ENCODE results near the gene INO80D.
"Not testable (repeated sequence)": the region's sequence is repeated elsewhere in the genome, so short reads cannot be mapped to it uniquely, and the experiment has no call there.

INO80D gene

DNA sequence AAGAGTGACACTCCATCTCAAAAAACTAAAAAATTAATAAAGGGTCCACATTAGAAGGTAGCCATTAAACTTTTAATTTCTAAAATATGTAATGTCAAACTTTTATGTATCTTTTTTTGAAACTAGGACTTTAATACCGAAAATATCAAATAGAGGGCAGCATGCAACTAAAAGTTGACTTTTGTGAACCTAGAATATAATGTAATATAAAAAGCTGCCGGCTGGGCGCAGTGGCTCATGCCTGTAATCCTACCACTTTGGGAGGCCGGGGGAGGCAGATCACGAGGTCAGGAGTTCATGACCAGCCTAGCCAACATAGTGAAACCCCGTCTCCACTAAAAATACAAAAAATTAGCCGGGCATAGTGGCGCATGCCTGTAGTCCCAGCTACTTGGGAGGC lies 62.8 kb downstream of the INO80D start:
- Mint-ChIP-seq H3K4me1 (no peaks in the 10 kb centered on the region), H3K36me3 (peaks cover 19% of the 10 kb centered on the region), H3K4me3 (no peak overlapping the region), H3K27me3 (no peaks in the 10 kb centered on the region), H3K9me3 (no peaks in the 10 kb centered on the region), H3K27ac (no peak overlapping the region)
- CTCF ChIA-PET = interaction anchor here (1.1 kb wide), 1 partner anchor 63 kb away, joined by 3 read pairs; the partner anchor contains the start of gene INO80D
- no peak for DNase-seq

DNA sequence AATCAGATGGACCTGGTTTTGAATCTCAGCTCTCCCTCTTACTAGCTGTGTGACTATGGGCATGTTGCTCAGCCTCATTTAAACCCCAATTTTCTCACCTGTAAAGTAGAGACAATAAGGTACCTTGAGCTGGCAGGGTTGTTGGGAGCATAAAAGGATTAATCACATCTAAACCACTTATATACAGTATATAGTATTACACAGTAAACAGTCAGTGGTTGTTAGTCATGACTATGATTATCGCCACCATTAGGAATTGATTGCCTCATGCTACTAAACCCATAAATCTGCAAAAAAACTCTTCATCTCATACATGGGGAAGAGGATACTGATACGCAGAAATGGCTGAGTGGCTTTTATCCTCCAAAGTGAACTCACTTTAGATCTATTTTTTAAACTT lies 65.8 kb downstream of the INO80D start:
- H3K4me1 Mint-ChIP-seq = no peaks in the 10 kb centered on the region
- peaks cover 39% of the 10 kb centered on the region for H3K36me3 Mint-ChIP-seq
- peaks cover 11% of the 10 kb centered on the region for H3K9me3 Mint-ChIP-seq
- no peak overlapping the region for H3K4me3 Mint-ChIP-seq
- CTCF ChIA-PET = interaction anchor here (0.9 kb wide), 1 partner anchor 49 kb away, joined by 3 read pairs; no protein-coding TSS in a partner anchor
- no peak overlapping the region for H3K27ac Mint-ChIP-seq
- H3K27me3 Mint-ChIP-seq = no peaks in the 10 kb centered on the region
- DNase-seq = no peak

DNA sequence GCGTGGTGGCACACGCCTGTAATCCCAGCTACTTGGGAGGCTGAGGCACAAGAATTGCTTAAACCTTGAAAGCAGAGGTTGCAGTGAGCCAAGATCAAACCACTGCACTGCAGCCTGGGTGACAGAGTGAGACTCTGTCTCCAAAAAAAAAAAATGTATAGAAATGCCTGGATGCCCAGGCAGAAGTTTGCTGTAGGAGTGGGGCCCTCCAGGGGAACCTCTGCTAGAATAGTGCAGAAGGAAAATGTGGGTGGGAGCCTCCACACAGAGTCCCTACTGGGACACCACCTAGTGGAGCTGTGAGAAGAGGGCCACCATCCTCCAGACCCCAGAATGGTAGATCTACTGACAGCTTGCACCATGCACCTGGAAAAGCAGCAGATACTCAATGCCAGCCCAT lies 70.2 kb downstream of the INO80D start:
- H3K27me3 Mint-ChIP-seq, H3K4me1 Mint-ChIP-seq, CTCF ChIA-PET, H3K4me3 Mint-ChIP-seq, DNase-seq, H3K27ac Mint-ChIP-seq: not testable (repeated sequence)
- peaks cover 56% of the 10 kb centered on the region for H3K36me3 Mint-ChIP-seq
- peaks cover 15% of the 10 kb centered on the region for H3K9me3 Mint-ChIP-seq

DNA sequence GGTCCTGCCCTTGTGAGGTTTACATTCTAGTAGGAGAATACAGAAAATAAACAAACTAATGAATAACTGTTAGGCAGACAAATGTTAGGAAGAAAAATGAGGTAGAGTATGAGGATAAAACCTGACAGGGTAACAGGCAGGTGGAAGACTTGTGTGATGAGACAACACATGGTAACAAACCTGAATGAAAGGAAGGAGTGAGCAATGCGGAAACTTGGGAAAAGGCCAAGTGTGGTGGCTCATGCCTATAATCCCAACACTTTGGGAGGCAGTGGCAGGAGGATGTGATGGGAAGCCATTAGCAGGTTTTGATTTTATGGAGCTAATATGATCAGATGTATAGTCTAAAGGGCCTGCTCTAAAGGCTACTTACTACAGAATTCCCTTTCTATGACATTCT lies 74.2 kb downstream of the INO80D start:
- Mint-ChIP-seq H3K27me3 (no peaks in the 10 kb centered on the region), H3K36me3 (peaks cover 55% of the 10 kb centered on the region), H3K9me3 (peaks cover 14% of the 10 kb centered on the region), H3K4me3 (no peak overlapping the region), H3K4me1 (no peaks in the 10 kb centered on the region), H3K27ac (no peak overlapping the region)
- CTCF ChIA-PET = no interaction called here
- no peak for DNase-seq

DNA sequence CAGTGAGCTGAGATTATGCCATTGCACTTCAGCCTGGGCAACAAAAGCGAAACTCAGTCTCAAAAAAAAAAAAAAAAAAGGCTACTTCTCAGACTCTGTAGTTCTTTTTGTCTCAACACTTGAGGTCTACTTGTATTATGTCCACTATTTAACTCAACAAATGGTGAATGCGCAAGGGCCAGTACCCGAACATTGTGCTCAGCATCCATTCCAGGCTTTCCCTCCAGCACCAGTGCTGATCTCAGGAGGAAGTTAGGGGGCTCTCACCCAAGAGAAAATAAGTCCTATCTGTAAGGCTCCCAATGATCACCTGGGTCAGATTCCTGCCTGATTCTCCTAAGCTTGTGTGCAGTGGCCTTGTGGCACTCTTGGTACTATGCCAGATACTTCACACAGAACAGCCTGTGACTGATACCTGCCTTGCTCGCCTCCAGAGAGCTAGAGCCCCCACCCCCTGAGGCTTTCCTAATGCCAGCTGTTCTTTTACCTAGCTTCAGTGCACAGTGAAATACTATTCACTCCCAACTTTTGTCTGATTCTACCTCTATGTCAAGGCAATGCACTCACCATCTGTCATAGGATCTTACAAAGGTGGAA lies 74.9 kb downstream of the INO80D start:
- DNase-seq = no peak
- H3K36me3 Mint-ChIP-seq = peaks cover 50% of the 10 kb centered on the region
- H3K27ac Mint-ChIP-seq = no peak overlapping the region
- H3K4me3 Mint-ChIP-seq = no peak overlapping the region
- H3K27me3 Mint-ChIP-seq = no peaks in the 10 kb centered on the region
- peaks cover 7% of the 10 kb centered on the region for H3K9me3 Mint-ChIP-seq
- H3K4me1 Mint-ChIP-seq = no peaks in the 10 kb centered on the region
- CTCF ChIA-PET = no interaction called here

DNA sequence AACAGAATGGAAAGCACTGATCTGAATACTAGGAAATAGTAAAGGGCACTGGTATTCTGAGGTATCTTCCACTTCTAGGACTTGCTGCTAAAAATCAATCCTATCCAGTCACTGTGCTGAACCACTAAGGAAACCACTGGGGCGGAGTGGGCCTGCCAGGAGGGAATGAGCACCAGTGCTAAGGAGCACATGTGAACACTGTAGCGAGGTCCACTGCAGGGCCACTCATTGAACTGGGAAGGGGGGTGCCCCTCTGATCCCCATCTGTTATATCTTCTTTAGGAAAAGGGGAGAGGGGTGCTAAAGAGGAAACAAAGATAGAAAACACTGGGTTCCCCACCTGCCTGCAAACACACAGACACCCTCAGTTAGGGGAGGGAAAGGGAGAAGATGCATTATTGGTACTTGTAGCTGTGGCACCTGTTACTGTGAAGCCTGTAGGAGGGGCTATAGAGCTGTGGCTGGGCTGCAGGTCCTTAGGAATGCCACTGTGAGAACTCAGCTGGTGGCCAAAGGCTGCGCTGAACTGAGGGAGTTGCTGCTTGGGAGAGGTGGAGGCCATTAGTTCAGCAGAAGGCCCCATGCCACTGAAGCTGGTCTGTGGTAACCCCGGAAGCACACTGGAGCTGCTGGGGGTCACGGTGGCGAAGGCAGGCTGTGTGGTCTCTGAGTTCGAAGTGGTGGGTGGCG lies 81.8 kb downstream of the INO80D start:
- peak; percentile 38 for DNase-seq
- Mint-ChIP-seq H3K4me3 (no peak overlapping the region), H3K27ac (no peak overlapping the region), H3K27me3 (no peaks in the 10 kb centered on the region), H3K36me3 (peaks cover 50% of the 10 kb centered on the region), H3K9me3 (no peaks in the 10 kb centered on the region), H3K4me1 (no peaks in the 10 kb centered on the region)
- CTCF ChIA-PET = interaction anchor here (0.8 to 1.0 kb wide), 3 partner anchors 45 to 256 kb away, joined by 3 to 8 read pairs (median 3); no protein-coding TSS in a partner anchor

DNA sequence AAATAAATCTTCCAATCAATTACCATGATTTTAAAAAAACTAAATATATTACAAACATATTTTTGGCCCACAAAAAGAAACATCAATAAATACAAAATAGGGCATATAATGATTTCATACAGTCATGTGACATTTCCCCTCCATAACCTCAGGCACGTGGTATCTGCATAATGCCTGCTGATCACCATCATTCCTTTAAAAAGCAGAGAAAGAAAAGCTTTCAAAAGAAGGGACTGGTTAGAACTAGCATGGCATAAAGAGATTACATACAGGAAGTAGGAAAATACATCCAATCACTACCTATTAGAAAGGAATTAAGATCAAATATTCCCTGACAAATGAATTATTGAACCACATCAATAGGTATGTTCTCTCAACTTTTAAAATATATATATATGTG lies 83.5 kb downstream of the INO80D start:
- Mint-ChIP-seq H3K36me3 (peaks cover 42% of the 10 kb centered on the region), H3K4me3 (no peak overlapping the region), H3K27ac (no peak overlapping the region), H3K27me3 (no peaks in the 10 kb centered on the region), H3K4me1 (no peaks in the 10 kb centered on the region), H3K9me3 (no peaks in the 10 kb centered on the region)
- CTCF ChIA-PET = no interaction called here
- DNase-seq = no peak

DNA sequence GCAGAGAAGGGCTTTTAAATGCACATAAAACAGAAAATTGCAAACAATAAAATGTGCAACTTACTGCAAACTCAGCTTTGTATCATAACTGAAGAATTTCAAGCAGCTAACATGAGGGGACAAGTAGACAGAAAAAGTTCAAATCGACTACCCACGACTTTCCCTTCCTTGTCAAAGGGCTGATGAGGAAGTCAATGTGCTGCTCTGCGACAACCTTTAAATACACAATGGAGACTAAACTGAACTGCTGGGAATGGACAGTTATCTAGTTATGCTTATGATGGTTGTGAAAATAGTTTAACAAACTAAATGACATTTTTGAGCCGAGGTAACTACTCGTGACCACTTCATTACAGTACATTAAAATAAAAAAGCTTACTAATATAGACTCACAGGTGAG lies 84.1 kb downstream of the INO80D start:
- Mint-ChIP-seq H3K36me3 (peaks cover 38% of the 10 kb centered on the region), H3K9me3 (no peaks in the 10 kb centered on the region), H3K4me1 (no peaks in the 10 kb centered on the region), H3K27me3 (no peaks in the 10 kb centered on the region), H3K4me3 (no peak overlapping the region), H3K27ac (no peak overlapping the region)
- DNase-seq = no peak
- CTCF ChIA-PET = no interaction called here

DNA sequence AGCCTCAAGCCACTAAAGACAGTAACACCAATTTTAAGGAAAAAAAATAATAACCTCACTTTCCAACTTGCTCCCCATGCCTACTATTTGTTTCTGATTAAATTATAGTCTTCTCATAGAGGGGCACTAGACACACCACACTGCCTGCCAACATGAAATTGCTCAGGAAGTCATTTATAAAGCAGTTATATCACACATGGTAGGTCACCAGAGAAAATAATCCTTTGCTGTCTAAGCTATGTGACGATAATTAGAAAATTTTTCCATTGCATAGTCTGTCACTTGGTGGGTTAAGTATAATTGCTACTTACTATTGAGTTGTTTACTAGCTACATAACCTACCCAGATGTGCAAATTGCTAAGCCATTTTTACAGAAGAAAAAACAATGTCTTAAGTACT lies 85.2 kb downstream of the INO80D start:
- Mint-ChIP-seq H3K36me3 (peaks cover 35% of the 10 kb centered on the region), H3K9me3 (no peaks in the 10 kb centered on the region), H3K4me3 (no peak overlapping the region), H3K27ac (no peak overlapping the region), H3K4me1 (no peaks in the 10 kb centered on the region), H3K27me3 (no peaks in the 10 kb centered on the region)
- no peak for DNase-seq
- CTCF ChIA-PET = no interaction called here

DNA sequence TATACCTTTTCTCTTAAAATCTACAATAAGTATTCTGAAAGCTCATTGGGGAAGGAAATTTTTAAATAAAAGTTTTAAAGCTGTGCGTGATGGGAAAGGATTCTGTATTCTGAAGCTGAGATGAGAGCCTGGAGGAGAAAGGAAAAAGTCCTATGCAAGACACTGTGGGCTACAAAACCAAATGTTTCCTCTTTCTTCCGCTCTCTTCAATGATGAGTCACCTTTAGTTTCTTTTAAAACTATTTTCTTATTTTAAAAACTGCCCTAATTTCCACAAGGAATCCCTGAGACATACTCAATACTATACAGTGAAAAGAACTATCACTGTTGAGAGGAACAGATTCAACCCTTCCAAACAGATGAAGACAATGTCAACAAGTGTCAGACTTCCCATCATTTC lies 87.4 kb downstream of the INO80D start:
- no peak overlapping the region for H3K4me3 Mint-ChIP-seq
- H3K9me3 Mint-ChIP-seq = no peaks in the 10 kb centered on the region
- no peak for DNase-seq
- no peak overlapping the region for H3K27ac Mint-ChIP-seq
- H3K36me3 Mint-ChIP-seq = peaks cover 20% of the 10 kb centered on the region
- no peaks in the 10 kb centered on the region for H3K4me1 Mint-ChIP-seq
- no peaks in the 10 kb centered on the region for H3K27me3 Mint-ChIP-seq
- CTCF ChIA-PET = no interaction called here

DNA sequence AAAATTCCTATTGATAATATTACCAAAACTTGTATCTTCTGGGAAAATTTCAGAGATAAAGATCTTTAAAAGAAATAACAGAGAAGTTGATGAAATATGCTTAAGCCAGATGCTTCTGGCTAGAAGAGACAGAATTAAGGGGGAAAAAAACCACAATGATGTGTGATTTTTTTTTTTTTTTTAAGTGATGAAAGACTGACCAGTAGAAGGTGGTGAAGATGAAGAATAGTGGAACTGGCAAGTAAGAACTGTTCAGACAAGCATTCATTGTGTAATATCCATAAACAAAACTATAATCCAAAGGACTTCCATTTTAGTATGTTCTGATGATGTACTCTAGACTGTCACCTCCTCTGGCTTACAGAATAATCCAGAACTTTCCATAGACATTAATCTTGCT lies 89.8 kb downstream of the INO80D start:
- Mint-ChIP-seq H3K27ac (no peak overlapping the region), H3K9me3 (no peaks in the 10 kb centered on the region), H3K4me3 (no peak overlapping the region), H3K4me1 (no peaks in the 10 kb centered on the region), H3K27me3 (no peaks in the 10 kb centered on the region), H3K36me3 (peaks cover 14% of the 10 kb centered on the region)
- DNase-seq = no peak
- CTCF ChIA-PET = no interaction called here

DNA sequence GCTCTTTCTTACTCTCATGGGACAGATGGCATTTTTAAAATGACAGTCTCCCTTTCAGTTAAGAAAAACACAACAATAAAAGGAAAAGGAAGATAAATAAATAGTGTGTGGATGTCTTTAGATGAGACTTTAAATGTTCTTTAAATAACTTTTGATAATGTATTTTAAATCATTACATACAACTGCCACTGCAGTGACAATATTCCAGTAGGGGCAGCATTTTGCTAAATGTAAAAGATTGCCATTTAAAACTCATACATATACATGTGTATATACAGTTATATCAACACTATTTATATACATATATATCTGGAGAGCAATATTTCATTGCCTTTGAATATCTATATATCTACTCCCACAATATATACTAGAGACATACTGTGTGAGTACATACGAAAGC lies 90.7 kb downstream of the INO80D start:
- Mint-ChIP-seq H3K9me3 (no peaks in the 10 kb centered on the region), H3K4me1 (no peaks in the 10 kb centered on the region), H3K27ac (no peak overlapping the region), H3K4me3 (no peak overlapping the region), H3K27me3 (no peaks in the 10 kb centered on the region), H3K36me3 (peaks cover 14% of the 10 kb centered on the region)
- DNase-seq = no peak
- CTCF ChIA-PET = no interaction called here

DNA sequence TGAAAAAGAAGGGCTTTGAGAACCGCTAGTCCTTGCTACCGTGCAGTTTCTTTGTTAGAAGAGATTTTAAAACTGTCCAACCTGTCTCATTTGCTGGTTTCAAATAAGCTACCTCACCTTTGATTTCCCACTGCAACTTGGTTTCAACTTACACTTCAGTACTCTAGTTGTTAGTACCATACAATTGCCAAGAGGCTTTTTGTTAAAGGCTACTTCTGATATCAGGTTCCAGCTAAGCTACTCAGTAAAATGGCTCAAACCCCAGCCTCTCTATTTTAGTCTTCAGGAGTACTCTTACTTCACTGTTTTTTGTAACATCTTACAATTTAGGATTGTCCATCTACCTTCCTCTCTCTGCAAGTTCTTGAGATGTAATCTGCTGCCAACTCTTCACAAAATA lies 91.6 kb downstream of the INO80D start:
- Mint-ChIP-seq H3K9me3 (no peaks in the 10 kb centered on the region), H3K4me1 (no peaks in the 10 kb centered on the region), H3K27ac (no peak overlapping the region), H3K36me3 (peaks cover 14% of the 10 kb centered on the region), H3K4me3 (no peak overlapping the region), H3K27me3 (no peaks in the 10 kb centered on the region)
- no peak for DNase-seq
- CTCF ChIA-PET = no interaction called here

DNA sequence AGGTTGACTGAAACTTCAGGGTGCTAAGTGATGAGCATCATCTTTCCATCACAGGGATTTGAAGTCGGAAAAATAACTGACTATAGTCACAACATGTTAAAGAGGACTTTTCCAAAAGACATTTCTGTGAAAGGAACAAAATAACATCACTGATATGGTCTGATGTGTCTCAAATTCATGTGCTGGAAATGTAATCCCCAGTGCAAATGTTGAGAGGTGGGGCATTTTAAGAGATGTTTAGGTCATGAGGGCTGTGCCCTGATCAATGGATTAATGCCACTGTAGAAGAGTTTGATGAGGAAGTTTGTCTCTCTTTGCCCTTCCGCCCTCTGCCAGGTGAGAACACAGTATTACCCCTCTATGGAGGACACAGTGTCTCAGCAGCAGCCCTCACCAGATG lies 95.9 kb downstream of the INO80D start:
- no peak overlapping the region for H3K4me3 Mint-ChIP-seq
- no peaks in the 10 kb centered on the region for H3K4me1 Mint-ChIP-seq
- CTCF ChIA-PET = no interaction called here
- DNase-seq = no peak
- no peaks in the 10 kb centered on the region for H3K27me3 Mint-ChIP-seq
- H3K27ac Mint-ChIP-seq = no peak overlapping the region
- H3K9me3 Mint-ChIP-seq = no peaks in the 10 kb centered on the region
- peaks cover 6% of the 10 kb centered on the region for H3K36me3 Mint-ChIP-seq

DNA sequence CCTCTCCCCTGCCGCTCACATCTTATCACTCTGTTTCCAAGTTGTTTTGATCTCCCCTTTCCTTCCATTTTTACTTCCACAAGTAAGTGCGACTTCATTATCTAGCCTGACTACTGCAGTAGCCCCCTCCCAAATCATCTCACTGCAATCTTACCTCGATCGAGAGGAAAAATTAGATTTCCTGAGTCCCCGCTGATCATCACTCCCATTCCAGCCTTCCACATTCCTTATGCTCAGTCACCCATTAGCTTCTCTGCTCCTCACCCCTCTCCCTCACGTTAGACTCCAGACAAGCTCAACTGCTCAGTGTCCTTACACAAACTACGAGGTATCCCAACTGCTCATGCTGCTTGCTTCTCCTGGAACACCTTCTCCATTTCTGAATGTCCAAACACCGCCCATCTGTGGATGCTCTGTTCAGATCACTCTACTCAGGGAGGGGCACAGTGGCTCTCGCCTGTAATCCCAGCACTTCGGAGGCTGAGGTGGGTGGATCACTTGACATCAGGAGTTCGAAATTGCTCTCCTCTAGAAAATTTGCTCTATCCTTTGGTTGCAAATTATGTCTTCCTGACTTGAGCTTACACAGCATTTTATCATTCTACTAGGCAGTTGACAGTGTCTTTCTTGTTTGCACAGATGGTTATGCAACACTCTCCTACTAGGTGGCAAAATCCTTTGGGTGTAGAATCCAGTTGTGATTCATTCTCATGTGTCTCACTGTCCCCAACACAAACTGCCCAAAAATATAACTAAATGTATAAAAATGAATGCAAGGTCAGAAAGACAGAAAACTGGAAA lies 96.5 kb downstream of the INO80D start:
- CTCF ChIA-PET = no interaction called here
- Mint-ChIP-seq H3K9me3 (no peaks in the 10 kb centered on the region), H3K4me1 (peaks cover under 1% of the 10 kb centered on the region), H3K36me3 (peaks cover 3% of the 10 kb centered on the region), H3K27me3 (no peaks in the 10 kb centered on the region), H3K27ac (no peak overlapping the region), H3K4me3 (no peak overlapping the region)
- DNase-seq = no peak
